Body of pancreas (tissue), 4 donors: Measurements from ENCODE around the gene SLC18A3.

Experiments
- CTCF ChIP-seq, 7 experiments: fragments of 450-650 bp in 4 of 7; fragments of 200-600 bp in 3 of 7; sonication (generic) in 3 of 7; IDR thresholded peaks; one replicate each; pipeline ENCODE4 v1.5.1; 2016 to 2019; ENCODE audit warnings: antibody characterized with exemption in 7 of 7
- POLR2A ChIP-seq, 3 donors: fragments of 450-650 bp; IDR thresholded peaks; one replicate each; pipeline ENCODE4 v1.6.1; 2016; ENCODE audit warnings: antibody characterized with exemption in 3 of 3, mild to moderate bottlenecking in 2 of 3

DNA sequence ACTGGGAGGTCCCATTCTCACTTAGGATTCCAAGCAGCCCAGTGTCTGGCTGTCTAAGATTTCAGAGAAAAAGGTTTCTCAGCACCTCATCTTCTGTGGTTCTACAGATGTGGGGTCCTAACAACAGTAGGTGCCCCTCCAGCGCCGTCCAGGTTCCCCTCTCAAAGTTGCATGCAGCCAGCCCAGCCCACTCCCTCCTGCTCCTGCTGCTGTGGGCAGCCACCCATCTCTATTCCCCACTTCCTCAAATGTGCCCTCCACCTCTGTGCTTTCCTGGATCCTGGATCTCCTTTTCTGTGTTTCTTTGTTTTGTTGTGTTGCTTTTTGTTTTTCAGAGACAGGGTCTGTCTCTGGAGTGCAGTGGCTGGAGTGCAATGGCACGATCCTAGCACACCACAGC lies 13.3 kb upstream of the SLC18A3 start:
- TF ChIP-seq CTCF (IDR thresholded peaks at IDR 0.05) (no peak), POLR2A (IDR thresholded peaks at IDR 0.05) (no peak)
